Kasumi-1 (cell line): ENCODE data around the gene NAP1L2.
"Not testable (repeated sequence)": the region's sequence is repeated elsewhere in the genome, so short reads cannot be mapped to it uniquely, and the experiment has no call there.

Source experiments
- DNase-seq, 2 experiments: peaks; one replicate each; lab custom pipeline; 2025; lab: John Stamatoyannopoulos, UW

Gene NAP1L2, protein sequence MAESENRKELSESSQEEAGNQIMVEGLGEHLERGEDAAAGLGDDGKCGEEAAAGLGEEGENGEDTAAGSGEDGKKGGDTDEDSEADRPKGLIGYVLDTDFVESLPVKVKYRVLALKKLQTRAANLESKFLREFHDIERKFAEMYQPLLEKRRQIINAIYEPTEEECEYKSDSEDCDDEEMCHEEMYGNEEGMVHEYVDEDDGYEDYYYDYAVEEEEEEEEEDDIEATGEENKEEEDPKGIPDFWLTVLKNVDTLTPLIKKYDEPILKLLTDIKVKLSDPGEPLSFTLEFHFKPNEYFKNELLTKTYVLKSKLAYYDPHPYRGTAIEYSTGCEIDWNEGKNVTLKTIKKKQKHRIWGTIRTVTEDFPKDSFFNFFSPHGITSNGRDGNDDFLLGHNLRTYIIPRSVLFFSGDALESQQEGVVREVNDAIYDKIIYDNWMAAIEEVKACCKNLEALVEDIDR

DNA sequence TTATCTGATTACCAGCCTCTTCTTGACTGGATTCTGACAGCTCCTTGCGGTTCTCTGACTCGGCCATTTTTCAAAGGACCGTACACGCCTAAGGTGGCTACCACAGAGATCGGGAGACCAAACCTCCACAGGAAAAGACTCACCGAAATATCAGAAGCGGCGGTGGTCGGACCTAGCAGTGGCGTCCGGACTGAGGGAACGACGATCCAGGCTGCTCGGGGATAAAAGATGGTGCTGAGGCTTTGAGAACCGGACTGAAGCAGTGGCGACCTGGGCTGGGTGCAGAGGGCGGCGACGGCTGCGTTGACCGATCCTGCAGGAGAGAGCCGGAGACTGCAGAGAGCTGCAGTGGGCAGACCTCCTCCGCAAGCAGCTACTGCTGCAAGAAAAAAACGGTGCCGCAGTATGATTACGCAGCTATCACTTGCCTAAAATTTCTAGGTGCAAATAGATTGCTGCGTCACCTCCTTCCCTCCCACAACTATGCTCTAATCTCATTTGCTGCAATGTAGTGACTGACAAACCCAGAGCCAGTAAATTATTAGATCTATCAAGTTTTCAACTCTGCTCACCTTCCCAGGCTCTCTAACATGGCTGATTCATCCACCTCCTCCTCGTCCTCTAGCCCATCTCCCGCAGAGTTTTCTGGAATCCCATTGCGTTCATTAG lies at the start of gene NAP1L2:
Gene NAP1L2 (minus strand): TSS at position 426 of the 669 bp plus-strand sequence. CDS start 359 bp downstream, at position 67.
- no peak for DNase-seq

DNA sequence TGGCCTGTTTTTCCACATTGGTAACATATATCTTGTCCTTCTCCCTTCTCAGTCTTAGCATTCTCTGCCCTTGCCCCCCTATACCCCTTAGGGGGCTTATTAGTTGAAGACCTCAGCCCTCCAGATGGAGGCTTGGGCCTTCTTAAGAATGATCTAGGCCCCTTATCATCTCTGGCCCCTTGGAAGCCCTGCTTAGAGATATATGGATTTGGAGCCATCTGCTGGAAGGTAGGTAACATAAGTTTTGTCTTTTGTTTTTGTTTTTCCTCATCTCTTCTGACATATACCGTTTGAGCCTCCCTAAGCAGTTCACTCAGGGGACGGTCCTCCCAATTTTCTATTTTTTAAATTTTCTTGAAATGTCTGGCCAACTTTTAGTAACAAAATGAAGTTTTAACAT lies 48.3 kb upstream of the NAP1L2 start:
- DNase-seq, result peak; percentile 19 to 49

DNA sequence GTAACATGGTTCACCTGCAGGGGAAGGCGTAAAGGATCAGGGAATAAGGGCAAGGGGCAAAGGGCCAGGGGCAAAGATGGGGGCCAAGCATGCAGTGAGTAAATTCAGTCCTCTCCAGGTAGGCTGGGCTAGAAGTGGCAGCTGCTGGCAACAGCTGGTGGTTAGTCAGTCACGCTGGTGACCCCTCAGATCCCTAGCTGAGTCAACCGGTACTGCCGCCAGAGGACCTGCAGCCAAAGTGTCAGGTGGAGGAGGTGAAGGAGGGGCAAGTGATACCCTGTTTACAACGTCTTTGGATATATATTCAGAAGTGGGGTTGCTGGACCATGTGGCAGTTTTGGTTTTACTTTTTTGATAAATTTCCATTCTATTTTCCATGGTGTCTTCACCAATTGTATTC lies 24.6 kb upstream of the NAP1L2 start:
- no peak for DNase-seq

DNA sequence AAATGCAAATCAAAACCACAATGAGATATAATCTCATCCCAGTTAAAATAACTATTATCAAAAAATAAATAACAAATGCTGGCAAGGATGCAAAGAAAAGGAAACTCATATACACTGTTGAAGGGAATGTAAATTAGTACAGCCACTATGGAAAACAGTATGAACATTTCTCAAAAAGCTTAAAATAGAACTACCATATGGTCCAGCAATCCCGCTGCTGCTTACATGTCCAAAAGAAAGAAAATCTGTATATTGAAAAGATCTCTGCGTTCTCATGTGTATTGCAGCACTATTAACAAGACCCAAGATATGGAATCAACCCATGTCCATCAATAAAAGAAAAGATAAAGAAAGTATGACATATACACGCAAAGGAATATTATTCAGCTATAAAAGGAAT lies 3.0 kb upstream of the NAP1L2 start:
- DNase-seq, result no peak

DNA sequence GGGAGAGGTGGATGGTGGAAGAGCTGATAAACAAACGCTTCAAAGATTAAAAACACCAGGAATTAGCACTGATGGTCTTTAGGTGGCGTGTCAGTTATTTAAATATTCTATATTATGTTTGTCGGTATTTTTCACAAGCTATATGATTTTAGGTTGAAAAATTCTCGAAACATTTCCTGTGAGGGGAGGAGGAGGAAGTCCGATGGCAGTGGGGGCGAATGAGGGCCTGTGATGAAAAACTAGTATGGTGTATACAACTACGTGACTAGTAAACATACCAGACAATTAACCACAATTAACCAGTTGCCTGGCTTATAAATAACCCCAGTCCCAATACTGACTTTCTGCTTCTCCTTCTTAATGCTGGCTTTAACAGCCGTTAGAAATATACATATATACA lies 595 bp upstream of the NAP1L2 start:
- DNase-seq, result no peak

DNA sequence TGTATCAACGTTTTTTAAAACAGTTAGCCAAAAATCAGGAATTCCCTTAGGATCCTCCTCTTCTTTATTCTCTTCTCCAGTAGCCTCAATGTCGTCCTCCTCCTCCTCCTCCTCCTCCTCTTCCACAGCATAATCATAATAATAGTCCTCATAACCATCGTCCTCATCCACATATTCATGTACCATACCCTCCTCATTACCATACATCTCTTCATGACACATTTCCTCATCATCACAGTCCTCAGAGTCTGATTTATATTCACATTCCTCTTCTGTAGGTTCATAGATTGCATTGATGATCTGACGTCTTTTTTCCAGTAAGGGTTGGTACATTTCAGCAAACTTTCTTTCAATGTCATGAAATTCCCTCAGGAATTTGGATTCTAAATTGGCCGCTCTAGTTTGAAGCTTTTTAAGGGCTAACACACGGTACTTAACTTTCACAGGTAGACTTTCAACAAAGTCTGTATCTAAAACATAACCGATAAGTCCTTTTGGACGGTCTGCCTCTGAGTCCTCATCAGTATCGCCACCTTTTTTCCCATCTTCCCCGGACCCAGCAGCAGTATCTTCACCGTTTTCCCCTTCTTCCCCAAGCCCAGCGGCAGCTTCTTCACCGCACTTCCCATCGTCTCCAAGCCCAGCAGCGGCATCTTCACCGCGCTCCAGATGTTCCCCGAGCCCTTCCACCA lies 771 bp downstream of the NAP1L2 start:
- DNase-seq, result no peak

DNA sequence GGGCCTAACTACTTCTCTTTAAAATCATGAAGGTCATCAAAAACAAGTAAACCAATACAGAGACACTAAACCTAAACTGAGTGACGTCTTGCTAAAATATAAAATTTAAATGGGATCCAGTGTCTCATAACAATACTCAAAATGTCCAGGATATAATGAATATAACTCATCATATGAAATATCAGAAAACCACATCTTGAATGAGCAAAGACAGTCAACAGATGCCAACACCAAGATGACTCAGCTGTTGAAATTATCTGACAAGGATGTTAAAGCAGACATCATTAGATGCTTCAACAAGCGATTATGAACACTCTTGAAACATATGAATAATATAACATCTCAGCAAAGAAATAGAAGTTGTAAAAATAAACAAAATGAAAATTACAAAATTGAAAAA lies 8.3 kb downstream of the NAP1L2 start:
- no peak for DNase-seq

DNA sequence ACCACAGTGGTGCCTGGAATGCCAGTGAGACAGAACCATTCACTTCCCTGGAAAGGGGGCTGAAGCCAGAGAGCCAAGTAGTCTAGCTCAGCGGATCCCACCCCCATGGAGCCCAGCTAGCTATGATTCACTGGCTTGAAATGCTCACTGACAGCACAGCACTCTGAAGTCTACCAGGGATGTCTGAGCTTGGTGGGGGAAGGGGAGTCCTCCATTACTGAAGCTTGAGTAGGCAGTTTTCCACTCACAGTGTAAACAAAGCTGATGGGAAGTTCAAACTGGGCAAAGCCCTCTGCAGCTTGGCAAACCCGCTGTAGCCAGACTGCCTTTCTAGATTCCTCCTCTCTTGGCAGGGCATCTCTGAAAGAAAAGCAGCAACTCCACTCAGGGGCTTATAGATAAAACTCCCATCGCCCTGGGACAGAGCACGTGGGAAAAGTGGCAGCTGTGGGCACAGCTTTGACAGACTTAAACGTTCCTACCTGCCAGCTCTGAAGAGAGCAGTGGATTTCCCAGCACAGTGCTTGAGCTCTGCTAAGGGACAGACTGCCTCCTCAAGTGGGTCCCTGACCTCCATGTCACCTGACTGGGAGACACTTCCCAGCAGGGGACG lies 32.0 kb downstream of the NAP1L2 start:
- no peak for DNase-seq

DNA sequence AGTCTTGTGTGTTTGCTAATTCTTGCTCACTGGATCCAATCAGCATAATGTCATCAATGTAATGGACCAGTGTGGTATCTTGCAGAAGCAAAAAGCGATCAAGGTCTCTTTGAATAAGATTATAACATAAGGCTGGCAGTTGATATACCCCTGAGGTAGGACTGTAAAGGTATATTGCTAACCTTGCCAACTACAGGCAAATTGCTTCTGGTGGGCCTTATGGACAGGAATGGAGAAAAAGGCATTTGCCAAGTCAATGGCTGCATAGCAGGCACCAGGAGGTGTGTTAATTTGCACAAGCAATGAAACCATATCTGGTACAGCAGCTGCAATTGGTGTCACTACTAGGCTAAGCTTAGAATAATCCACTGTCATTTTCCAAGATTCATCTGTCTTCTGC lies 45.7 kb downstream of the NAP1L2 start:
- not testable (repeated sequence) for DNase-seq
